Sigmoid colon (tissue), 7 donors: ENCODE results near the gene TADA1. TPM values are rescaled to one million over a fixed set of nuclear protein-coding genes. Genes with fewer than 3 reads are reported as not detected.

Experiments used
- DNase-seq: peaks from one replicate; pipeline ENCODE4 v3.0.0-alpha.2; 2019
- H3K27ac ChIP-seq, 4 donors: fragments of 200-600 bp; sonication (generic); one replicate each; pipeline ENCODE4 v1.5.1; 2016 to 2019; ENCODE audit warnings: mild to moderate bottlenecking in 1 of 4
- H3K27me3 ChIP-seq, 3 donors: fragments of 200-600 bp; sonication (generic); one replicate each; pipeline ENCODE4 v1.5.1; 2019; ENCODE audit warnings: mild to moderate bottlenecking in 1 of 3
- H3K36me3 ChIP-seq, 4 donors: fragments of 200-600 bp; sonication (generic); one replicate each; pipeline ENCODE4 v1.5.1; 2016 to 2019
- H3K4me1 ChIP-seq, 4 donors: fragments of 200-600 bp; sonication (generic); one replicate each; pipeline ENCODE4 v1.5.1; 2017 to 2019
- H3K4me3 ChIP-seq, 4 donors: fragments of 200-600 bp; sonication (generic); one replicate each; pipeline ENCODE4 v1.5.1; 2017 to 2019; ENCODE audit warnings: mild to moderate bottlenecking in 2 of 4, moderate library complexity in 1 of 4
- H3K9me3 ChIP-seq, 4 donors: fragments of 200-600 bp in 3 of 4; sonication (generic) in 3 of 4; one replicate each; pipeline versions ENCODE4 v1.5.1 to v1.6.1; 2013 to 2019
- CTCF ChIP-seq, 4 experiments: fragments of 450-650 bp in 3 of 4; fragments of 200-600 bp in 1 of 4; IDR thresholded peaks; one replicate each; pipeline ENCODE4 v1.5.1; 2016 to 2019; ENCODE audit warnings: antibody characterized with exemption in 4 of 4, mild to moderate bottlenecking in 3 of 4, moderate library complexity in 2 of 4
- EP300 ChIP-seq, 4 donors: sonication (generic); formaldehyde crosslinking; IDR thresholded peaks; one replicate each; pipeline ENCODE4 v1.6.1; 2017; ENCODE audit warnings: antibody characterized with exemption in 4 of 4
- POLR2A ChIP-seq, 2 donors: fragments of 450-650 bp; IDR thresholded peaks; one replicate each; pipeline ENCODE4 v1.6.1; 2016; ENCODE audit warnings: antibody characterized with exemption in 2 of 2, mild to moderate bottlenecking in 2 of 2, moderate library complexity in 2 of 2
- POLR2AphosphoS5 ChIP-seq, 4 donors: sonication (generic); formaldehyde crosslinking; IDR thresholded peaks; one replicate each; pipeline ENCODE4 v1.6.1; 2017; ENCODE audit warnings: antibody characterized with exemption in 4 of 4
- WGBS, 2 donors: extraction: QIAGEN DNeasy Blood & Tissue Kit; methylation state at CpG; one replicate each; pipeline ENCODE4 v1.1.7; 2013; 5-methylcytosine and 5-hydroxymethylcytosine counted together
- intact Hi-C: fragments of 100-400 bp; cut with DNase I; formaldehyde crosslinking; loops from one replicate; pipeline ENCODE4 v1.15.1; 2023
- polyA plus RNA-seq, 3 donors: library from polyadenylated mRNA; stranded (reverse); fragments of 200-250 nt; gene quantifications; one replicate each; pipeline ENCODE4 v1.2.3, GENCODE V29; 2013
- total RNA-seq, 4 donors: library from RNA; depleted of rRNA; stranded (reverse); fragments of >200 nt; gene quantifications; one replicate each; pipeline ENCODE4 v1.1.0, GENCODE V29; 2016
- donor health status: healthy with polysubstance abuse.
- donor health status: Bipolar disorder and iron deficiency.
- donor health status: healthy.

TADA1 gene
- total and polyA plus RNA-seq, 7 donors = 7.2 to 16.4 (median 8.6) TPM

DNA sequence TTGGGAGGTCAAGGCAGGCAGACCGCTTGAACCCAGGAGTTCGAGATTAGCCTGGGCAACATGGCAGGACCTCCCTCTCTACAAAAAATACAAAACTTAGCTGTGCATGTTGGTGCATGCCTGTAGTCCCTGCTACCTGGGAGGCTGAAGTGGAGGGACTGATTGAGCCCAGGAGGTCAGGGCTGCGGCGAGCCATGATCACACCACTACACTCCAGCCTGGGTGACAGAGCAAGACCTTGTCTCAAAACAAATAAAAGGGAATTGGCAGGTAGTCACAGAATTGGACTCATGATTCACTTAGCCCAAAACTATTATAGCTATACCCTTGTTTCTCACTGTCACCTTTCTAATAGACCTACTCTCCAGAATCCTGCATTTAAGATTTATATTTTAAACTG, 5.5 kb downstream of the TADA1 start:
- Histone ChIP-seq H3K27me3 (no peaks in the 10 kb centered on the region), H3K27ac (no peak overlapping the region), H3K9me3 (no peaks in the 10 kb centered on the region), H3K4me3 (no peak overlapping the region), H3K4me1 (peaks cover 0 to 45% (median 31%) of the 10 kb centered on the region in 4 donors), H3K36me3 (peaks cover 0 to 24% (median 8%) of the 10 kb centered on the region in 4 donors)
- TF ChIP-seq EP300 (IDR thresholded peaks at IDR 0.05) (no peak), CTCF (IDR thresholded peaks at IDR 0.05) (no peak), POLR2A (IDR thresholded peaks at IDR 0.05) (no peak), POLR2AphosphoS5 (IDR thresholded peaks at IDR 0.05) (no peak)
- no peak for DNase-seq
- intact Hi-C loops = loop anchor here (10.0 kb wide), 2 partner anchors 354 to 684 kb away; partner anchors contain the start of genes CREG1 and POU2F1
- WGBS, 2 donors = 95 to 96% methylated on average over 4 of the region's 4 CpGs

- Histone ChIP-seq H3K27me3 (no peaks in the 10 kb centered on the region), H3K9me3 (no peaks in the 10 kb centered on the region), H3K4me1 (peaks cover 0 to 35% (median 20%) of the 10 kb centered on the region in 4 donors), H3K27ac (no peak overlapping the region), H3K36me3 (peaks cover 0 to 30% (median 8%) of the 10 kb centered on the region in 4 donors), H3K4me3 (no peak overlapping the region)
- intact Hi-C loops = loop anchor here (10.0 kb wide), 2 partner anchors 355 to 685 kb away; partner anchors contain the start of genes CREG1 and POU2F1
- DNase-seq = no peak
- WGBS, 2 donors = 62 to 77% methylated on average over 3 of the region's 3 CpGs
- TF ChIP-seq POLR2A (IDR thresholded peaks at IDR 0.05) = no peak
- TF ChIP-seq EP300 (IDR thresholded peaks at IDR 0.05) = no peak
- no peak for TF ChIP-seq POLR2AphosphoS5 (IDR thresholded peaks at IDR 0.05)
- TF ChIP-seq CTCF (IDR thresholded peaks at IDR 0.05) = no peak
Observed at GRCh38 chr1:166869318-166870099, 6.6 kb downstream of the TADA1 start.

- no peak for DNase-seq
- Histone ChIP-seq H3K9me3 (no peaks in the 10 kb centered on the region), H3K4me3 (no peak overlapping the region), H3K4me1 (peaks cover 0 to 26% (median 12%) of the 10 kb centered on the region in 4 donors), H3K27ac (no peak overlapping the region), H3K36me3 (peaks cover 0 to 39% (median 8%) of the 10 kb centered on the region in 4 donors), H3K27me3 (no peaks in the 10 kb centered on the region)
- intact Hi-C loops = no loop called here
- WGBS, 2 donors = 82 to 91% methylated on average over 7 of the region's 7 CpGs
- no peak for TF ChIP-seq POLR2A (IDR thresholded peaks at IDR 0.05)
- TF ChIP-seq POLR2AphosphoS5 (IDR thresholded peaks at IDR 0.05) = no peak
Observed at GRCh38 chr1:166868639-166869038, 7.4 kb downstream of the TADA1 start.

DNA sequence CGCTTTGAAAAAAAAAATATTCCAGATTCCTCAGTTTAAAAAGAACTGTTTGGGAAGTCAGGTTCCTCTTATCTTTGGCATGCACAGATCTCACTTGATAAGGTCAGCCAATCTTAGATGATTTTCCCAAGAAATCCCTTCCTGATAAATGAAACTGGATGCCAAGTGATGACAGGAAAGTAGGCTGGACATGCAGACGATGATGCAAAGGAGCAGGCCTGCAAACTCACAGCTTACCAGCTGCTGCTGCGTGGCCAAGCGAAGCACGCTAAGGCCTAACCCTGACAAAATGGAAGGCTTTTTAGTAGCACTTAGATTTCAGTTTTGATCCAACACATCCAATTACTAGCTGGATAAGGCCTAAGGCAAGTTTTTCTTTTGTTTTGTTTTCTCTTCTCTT, 10.1 kb downstream of the TADA1 start:
- no peaks in the 10 kb centered on the region for H3K9me3 ChIP-seq
- peaks cover 0 to 66% (median 11%) of the 10 kb centered on the region in 4 donors for H3K36me3 ChIP-seq
- TF ChIP-seq EP300 (IDR thresholded peaks at IDR 0.05) (no peak), POLR2AphosphoS5 (IDR thresholded peaks at IDR 0.05) (no peak), CTCF (IDR thresholded peaks at IDR 0.05) (no peak), POLR2A (IDR thresholded peaks at IDR 0.05) (no peak)
- H3K27ac ChIP-seq = no peak overlapping the region
- H3K4me3 ChIP-seq = no peak overlapping the region
- WGBS, 2 donors = 90 to 93% methylated on average over 5 of the region's 5 CpGs
- peaks cover 0 to under 1% (median 0%) of the 10 kb centered on the region in 4 donors for H3K4me1 ChIP-seq
- no peaks in the 10 kb centered on the region for H3K27me3 ChIP-seq
- intact Hi-C loops = no loop called here
- DNase-seq = no peak

- Histone ChIP-seq H3K27ac (no peak overlapping the region), H3K36me3 (peaks cover 0 to 95% (median 15%) of the 10 kb centered on the region in 4 donors), H3K4me1 (no peaks in the 10 kb centered on the region), H3K9me3 (no peaks in the 10 kb centered on the region), H3K4me3 (no peak overlapping the region), H3K27me3 (no peaks in the 10 kb centered on the region)
- no peak for DNase-seq
- no peak for TF ChIP-seq POLR2AphosphoS5 (IDR thresholded peaks at IDR 0.05)
- TF ChIP-seq POLR2A (IDR thresholded peaks at IDR 0.05) = no peak
- no peak for TF ChIP-seq EP300 (IDR thresholded peaks at IDR 0.05)
- no peak for TF ChIP-seq CTCF (IDR thresholded peaks at IDR 0.05)
- intact Hi-C loops = no loop called here
- WGBS, 2 donors = 83 to 94% methylated on average over 5 of the region's 5 CpGs
Observed at GRCh38 chr1:166859597-166859996, 16.5 kb downstream of the TADA1 start.
